Uterus (tissue), 4 donors: ENCODE measurements around the gene CCDC117. TPM values are rescaled to one million over a fixed set of nuclear protein-coding genes. Genes with fewer than 3 reads are reported as not detected.

Experiments
- DNase-seq, 2 donors: peaks; one replicate each; pipeline ENCODE4 v3.0.0-alpha.2; 2019 to 2020
- H3K27ac ChIP-seq, 2 donors: fragments of 200-600 bp; sonication (generic); 1 replicate in 1 of 2; 2 replicates in 1 of 2; pipeline ENCODE4 v1.5.1; 2016 to 2018
- H3K27me3 ChIP-seq, 2 donors: fragments of 200-600 bp; sonication (generic); one replicate each; pipeline ENCODE4 v1.5.1; 2018 to 2019; ENCODE audit warnings: control low read depth in 1 of 2
- H3K36me3 ChIP-seq, 2 donors: fragments of 200-600 bp; sonication (generic); one replicate each; pipeline ENCODE4 v1.5.1; 2019; ENCODE audit warnings: control low read depth in 1 of 2
- H3K4me1 ChIP-seq, 2 donors: fragments of 200-600 bp; sonication (generic); one replicate each; pipeline ENCODE4 v1.5.1; 2018 to 2019; ENCODE audit warnings: control low read depth in 1 of 2
- H3K4me3 ChIP-seq, 2 donors: fragments of 200-600 bp; sonication (generic); 1 replicate in 1 of 2; 2 replicates in 1 of 2; pipeline ENCODE4 v1.5.1; 2018 to 2019; ENCODE audit warnings: mild to moderate bottlenecking in 1 of 2
- H3K9me3 ChIP-seq, 2 donors: fragments of 200-600 bp; sonication (generic); one replicate each; pipeline ENCODE4 v1.5.1; 2019; ENCODE audit warnings: control low read depth in 1 of 2
- POLR2A ChIP-seq, 2 donors: fragments of 450-650 bp; IDR thresholded peaks; one replicate each; pipeline ENCODE4 v1.6.1; 2016; ENCODE audit warnings: antibody characterized with exemption in 2 of 2, mild to moderate bottlenecking in 1 of 2, moderate library complexity in 1 of 2
- intact Hi-C: fragments of 100-400 bp; cut with DNase I; formaldehyde crosslinking; loops from one replicate; pipeline ENCODE4 v1.15.1; 2023; ENCODE audit warnings: low total_unique reads
- total RNA-seq, 4 donors: library from RNA; depleted of rRNA in 3 of 4; stranded (reverse); fragments of >200 nt in 3 of 4; gene quantifications; one replicate each; pipeline versions ENCODE4 v1.1.0 to v1.2.4, GENCODE V29; 2014 to 2023
- TF ChIP-seq, protein P1 (sequence below), 4 experiments: fragments of 200-600 bp in 2 of 4; fragments of 450-650 bp in 2 of 4; sonication (generic) in 2 of 4; IDR thresholded peaks; one replicate each; pipeline ENCODE4 v1.5.1; 2016 to 2019; ENCODE audit warnings: antibody characterized with exemption in 4 of 4, mild to moderate bottlenecking in 2 of 4, moderate library complexity in 1 of 4
- donor health status: DM: yes; HTN: yes; CAD: no.

CCDC117 gene
- total RNA-seq, 4 donors from 2014 or later = 13.8 to 49.8 (median 19.5) TPM

DNA sequence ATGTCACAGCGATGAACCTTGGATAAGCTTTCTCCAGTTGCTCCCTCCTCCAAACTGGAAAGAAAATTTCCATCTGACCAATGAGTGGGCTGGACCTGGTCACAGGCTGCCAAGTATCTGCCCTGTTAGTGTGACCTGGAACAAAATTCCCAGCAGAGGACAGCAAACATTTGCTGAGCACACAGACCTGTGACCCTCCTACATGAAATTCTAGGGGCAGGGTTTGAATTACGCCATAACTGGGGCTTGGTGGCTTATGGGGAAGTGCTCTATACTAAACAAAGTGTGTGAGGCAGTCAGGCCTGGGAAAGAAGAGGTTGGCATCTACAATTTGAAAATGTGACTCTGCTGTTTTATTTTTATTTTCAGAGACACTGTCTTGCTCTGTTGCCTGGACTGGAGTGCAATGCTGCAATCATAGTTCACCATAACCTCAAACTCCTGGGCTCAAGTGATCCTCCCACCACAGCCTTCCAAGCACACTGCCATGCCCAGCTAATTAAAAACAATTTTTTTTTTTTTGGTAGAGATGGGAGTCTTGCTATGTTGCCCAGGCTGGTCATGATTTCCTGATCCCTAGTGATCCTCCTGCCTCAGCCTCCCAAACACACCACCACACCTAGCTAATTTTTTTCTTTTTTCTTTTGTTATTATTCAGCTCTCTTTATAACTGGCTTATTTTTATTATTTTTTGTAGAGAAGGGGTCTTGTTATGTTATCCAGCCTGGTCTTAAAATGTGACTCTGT lies 41.5 kb downstream of the CCDC117 start:
- Histone ChIP-seq H3K9me3 (no peaks in the 10 kb centered on the region), H3K27ac (peak overlapping the region; percentile 61 to 82), H3K4me1 (peaks cover 0 to 3% of the 10 kb centered on the region in 2 donors), H3K27me3 (no peaks in the 10 kb centered on the region), H3K36me3 (no peaks in the 10 kb centered on the region), H3K4me3 (no peak overlapping the region)
- intact Hi-C loops = no loop called here
- peak; percentile 52 to 56 for DNase-seq
- no peak for TF ChIP-seq POLR2A (IDR thresholded peaks at IDR 0.05)
- TF ChIP-seq, protein P1, sequence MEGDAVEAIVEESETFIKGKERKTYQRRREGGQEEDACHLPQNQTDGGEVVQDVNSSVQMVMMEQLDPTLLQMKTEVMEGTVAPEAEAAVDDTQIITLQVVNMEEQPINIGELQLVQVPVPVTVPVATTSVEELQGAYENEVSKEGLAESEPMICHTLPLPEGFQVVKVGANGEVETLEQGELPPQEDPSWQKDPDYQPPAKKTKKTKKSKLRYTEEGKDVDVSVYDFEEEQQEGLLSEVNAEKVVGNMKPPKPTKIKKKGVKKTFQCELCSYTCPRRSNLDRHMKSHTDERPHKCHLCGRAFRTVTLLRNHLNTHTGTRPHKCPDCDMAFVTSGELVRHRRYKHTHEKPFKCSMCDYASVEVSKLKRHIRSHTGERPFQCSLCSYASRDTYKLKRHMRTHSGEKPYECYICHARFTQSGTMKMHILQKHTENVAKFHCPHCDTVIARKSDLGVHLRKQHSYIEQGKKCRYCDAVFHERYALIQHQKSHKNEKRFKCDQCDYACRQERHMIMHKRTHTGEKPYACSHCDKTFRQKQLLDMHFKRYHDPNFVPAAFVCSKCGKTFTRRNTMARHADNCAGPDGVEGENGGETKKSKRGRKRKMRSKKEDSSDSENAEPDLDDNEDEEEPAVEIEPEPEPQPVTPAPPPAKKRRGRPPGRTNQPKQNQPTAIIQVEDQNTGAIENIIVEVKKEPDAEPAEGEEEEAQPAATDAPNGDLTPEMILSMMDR (IDR thresholded peaks at IDR 0.05) = no peak

DNA sequence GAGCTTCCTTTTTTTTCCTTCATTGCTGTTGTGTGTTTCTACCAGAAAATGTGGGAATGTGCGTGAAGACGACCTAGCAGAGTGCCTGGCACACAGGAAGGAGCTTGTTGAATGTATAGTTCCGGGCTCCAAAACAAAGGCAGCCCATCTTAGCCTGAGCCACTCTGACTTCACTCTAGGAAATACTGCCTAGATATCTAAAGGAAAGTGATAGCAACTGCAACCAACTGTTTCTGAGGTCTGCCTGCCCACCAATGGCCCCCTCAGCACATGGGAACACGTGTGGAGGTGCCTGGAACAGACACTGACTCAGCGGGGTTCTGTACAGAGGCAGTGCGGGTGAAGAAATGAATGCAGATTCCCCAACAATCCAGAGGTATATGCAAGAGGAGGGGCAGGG lies 42.6 kb downstream of the CCDC117 start:
- H3K36me3 ChIP-seq = no peaks in the 10 kb centered on the region
- no peaks in the 10 kb centered on the region for H3K9me3 ChIP-seq
- DNase-seq = no peak
- H3K4me3 ChIP-seq = no peak overlapping the region
- H3K27me3 ChIP-seq = no peaks in the 10 kb centered on the region
- peaks cover 0 to 3% of the 10 kb centered on the region in 2 donors for H3K4me1 ChIP-seq
- intact Hi-C loops = no loop called here
- peak overlapping the region; percentile 61 to 82 for H3K27ac ChIP-seq
- no peak for TF ChIP-seq POLR2A (IDR thresholded peaks at IDR 0.05)
- TF ChIP-seq, protein P1 (IDR thresholded peaks at IDR 0.05) = no peak

DNA sequence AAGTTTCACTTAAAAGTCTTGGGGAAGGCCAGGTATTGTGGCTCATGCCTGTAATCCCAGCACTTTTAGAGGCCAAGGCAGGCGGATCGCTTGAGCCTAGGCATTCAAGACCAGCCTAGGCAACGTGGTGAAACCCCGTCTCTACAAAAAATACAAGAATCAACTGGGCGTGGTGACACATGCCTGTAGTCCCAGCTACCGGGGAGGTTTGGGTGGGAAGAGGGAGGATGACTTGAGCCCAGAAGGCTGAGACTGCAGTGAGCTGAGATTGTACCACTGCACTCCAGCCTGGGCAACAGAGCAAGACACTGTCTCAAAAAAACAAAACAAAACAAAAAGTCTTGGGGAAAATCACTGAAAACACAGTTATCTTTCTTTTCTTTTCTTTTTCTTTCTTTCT lies 43.2 kb downstream of the CCDC117 start:
- Histone ChIP-seq H3K27ac (no peak overlapping the region), H3K27me3 (no peaks in the 10 kb centered on the region), H3K4me1 (peaks cover 0 to 3% of the 10 kb centered on the region in 2 donors), H3K36me3 (no peaks in the 10 kb centered on the region), H3K9me3 (no peaks in the 10 kb centered on the region), H3K4me3 (no peak overlapping the region)
- no peak for DNase-seq
- TF ChIP-seq, protein P1 (IDR thresholded peaks at IDR 0.05) = no peak
- no peak for TF ChIP-seq POLR2A (IDR thresholded peaks at IDR 0.05)
- intact Hi-C loops = no loop called here

DNA sequence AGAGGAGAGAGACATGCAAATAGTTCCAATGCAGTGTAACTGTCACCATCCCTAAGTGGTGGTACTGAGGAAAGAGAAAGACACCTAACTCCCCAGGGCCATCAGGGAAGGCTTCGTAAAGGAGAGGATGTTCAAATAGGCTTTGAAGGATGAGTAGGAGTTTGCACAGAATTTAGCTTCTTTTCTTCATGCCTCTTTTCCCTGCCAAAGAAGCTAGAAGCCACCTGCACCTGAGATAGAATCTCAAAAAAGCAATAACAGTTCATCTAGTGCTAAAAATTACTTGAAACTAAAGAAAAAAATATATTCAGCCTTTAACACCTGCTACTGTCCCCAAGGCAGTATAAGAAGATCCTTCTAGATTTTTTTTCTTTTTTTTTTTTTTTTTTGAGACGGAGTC lies 44.6 kb downstream of the CCDC117 start:
- no peak for DNase-seq
- intact Hi-C loops = no loop called here
- Histone ChIP-seq H3K27ac (no peak overlapping the region), H3K9me3 (no peaks in the 10 kb centered on the region), H3K36me3 (no peaks in the 10 kb centered on the region), H3K4me1 (peaks cover 0 to 3% of the 10 kb centered on the region in 2 donors), H3K27me3 (no peaks in the 10 kb centered on the region), H3K4me3 (no peak overlapping the region)
- no peak for TF ChIP-seq POLR2A (IDR thresholded peaks at IDR 0.05)
- TF ChIP-seq, protein P1 (IDR thresholded peaks at IDR 0.05) = no peak

DNA sequence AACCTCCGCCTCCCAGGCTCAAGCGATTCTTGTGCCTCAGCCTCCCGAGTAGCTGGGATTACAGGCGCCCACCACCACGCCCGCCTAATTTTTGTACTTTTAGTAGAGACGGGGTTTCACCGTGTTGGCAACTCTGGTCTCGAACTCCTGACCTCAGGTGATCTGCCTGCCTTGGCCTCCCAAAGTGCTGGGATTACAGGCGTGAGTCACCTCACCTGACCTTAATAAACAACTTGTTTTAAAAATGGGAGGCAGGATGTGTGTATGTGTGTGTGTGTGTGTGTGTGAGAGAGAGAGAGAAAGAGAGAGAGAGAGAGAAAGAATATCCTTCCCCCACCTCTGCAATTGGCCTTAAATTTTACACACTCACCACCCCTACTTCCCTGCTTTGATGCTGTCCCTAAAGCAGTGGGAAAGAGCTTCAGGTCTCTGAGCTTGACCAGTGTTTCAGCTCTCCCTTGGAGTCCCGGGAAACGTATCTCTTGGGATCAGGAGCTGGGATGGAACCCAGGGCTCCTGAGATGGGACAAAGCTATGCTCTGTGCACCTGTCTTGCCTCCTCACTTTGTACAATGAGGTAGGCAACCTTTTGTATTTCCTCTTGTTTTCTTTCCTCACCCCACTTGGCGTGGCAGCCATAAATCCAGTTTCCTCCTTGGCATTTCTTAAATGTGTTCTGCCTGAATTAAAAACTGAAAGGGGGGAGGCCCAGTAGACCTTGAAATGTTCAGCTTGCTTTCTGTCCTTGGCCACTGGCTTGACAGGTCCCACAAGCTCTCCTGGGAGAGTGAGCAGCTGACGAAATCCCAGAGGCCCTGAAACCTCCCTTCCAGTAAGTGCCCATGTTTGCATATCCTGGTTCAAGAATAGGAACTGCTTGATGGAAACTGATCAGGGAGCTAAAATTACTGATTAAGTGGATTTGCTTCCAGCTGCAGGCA lies 45.7 kb downstream of the CCDC117 start:
- H3K4me3 ChIP-seq = no peak overlapping the region
- H3K27me3 ChIP-seq = no peaks in the 10 kb centered on the region
- H3K4me1 ChIP-seq = no peaks in the 10 kb centered on the region
- no peak for DNase-seq
- TF ChIP-seq, protein P1 (IDR thresholded peaks at IDR 0.05) = no peak
- TF ChIP-seq POLR2A (IDR thresholded peaks at IDR 0.05) = no peak
- no peaks in the 10 kb centered on the region for H3K9me3 ChIP-seq
- intact Hi-C loops = no loop called here
- H3K27ac ChIP-seq = peak overlapping the region; percentile 55 to 59
- no peaks in the 10 kb centered on the region for H3K36me3 ChIP-seq
